Urothelium cell line (cell line): ENCODE results near the gene ZNF398.
"Not testable (repeated sequence)": the region's sequence is repeated elsewhere in the genome, so short reads cannot be mapped to it uniquely, and the experiment has no call there.

Experiments
- DNase-seq: peaks from one replicate; pipeline ENCODE4 v3.0.0; 2011; ENCODE audit warnings: low spot score, mixed read lengths
- FAIRE-seq: peaks from 2 replicates; lab custom pipeline; 2011; peaks lifted over from hg19 to GRCh38; lab: Jason Lieb, UNC

Gene ZNF398

GRCh38 chr7:149147072-149147751 is at the start of gene ZNF398:
Gene ZNF398 (plus strand): TSS chr7:149147453. CDS start chr7:149147743, 290 bp downstream.
- peak; percentile 70 for DNase-seq
- FAIRE-seq, result no peak

DNA sequence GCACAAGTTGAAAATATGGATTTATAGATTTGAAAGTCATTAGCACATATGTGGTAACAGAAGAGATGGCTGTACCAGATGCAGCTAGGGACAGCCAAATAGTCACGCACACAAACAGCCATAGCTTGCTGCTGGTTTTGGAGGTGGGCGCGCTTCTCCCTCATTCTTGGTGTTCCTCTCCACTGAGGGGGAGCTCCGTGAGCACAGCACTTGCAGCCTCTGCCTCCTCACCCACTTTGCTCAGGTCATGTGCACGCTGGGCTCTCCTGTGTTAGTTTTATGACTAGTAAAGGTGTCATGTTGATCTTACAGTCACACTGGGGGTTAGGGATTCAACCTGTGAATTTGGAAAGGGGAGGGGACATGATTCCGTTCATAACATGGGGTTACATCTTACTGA is 48.2 kb upstream of the ZNF398 start:
- FAIRE-seq, result no peak
- DNase-seq, result no peak

DNA sequence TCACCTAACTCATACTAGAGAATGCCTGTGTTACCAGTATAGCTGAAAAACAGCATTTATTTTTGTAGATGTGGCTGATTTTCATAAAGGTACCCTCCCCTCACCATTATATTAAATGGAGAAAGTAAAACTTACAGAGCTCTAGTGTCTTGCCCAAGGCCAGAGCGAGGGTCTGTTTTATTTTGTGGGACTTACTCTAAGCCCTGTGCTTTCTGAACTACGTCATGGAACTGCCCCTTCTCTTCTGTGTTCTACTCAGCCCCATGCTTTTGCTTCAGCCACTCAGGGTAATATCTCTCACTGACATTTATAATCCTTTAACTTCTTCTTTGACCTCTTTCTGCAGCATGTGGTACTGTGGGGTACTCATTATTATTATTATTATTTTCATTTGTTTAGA is 46.4 kb upstream of the ZNF398 start:
- no peak for FAIRE-seq
- DNase-seq, result no peak

DNA sequence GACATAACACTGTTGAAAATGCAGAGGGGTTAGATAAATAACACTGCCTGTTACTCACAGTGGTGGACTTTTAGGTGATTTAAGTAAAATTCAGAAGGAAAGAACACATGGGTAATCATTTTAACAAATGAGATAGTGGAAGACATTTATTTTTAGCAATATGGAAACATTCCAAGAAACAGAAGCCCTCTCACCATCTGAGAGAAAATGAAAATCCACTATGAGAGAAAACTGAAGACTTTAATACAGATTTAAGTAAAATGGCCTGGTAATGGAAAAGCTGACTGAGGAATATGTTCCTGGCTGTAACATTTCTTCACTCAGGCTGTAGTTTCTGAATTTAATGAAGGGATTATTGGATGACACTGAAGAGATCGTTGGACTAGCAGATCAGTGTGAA is 44.6 kb upstream of the ZNF398 start:
- DNase-seq (no peak), FAIRE-seq (no peak)

GRCh38 chr7:149103424-149103823 is 43.8 kb upstream of the ZNF398 start:
- no peak for DNase-seq
- FAIRE-seq, result no peak

GRCh38 chr7:149104214-149104613 is 43.0 kb upstream of the ZNF398 start:
- DNase-seq (no peak), FAIRE-seq (no peak)

DNA sequence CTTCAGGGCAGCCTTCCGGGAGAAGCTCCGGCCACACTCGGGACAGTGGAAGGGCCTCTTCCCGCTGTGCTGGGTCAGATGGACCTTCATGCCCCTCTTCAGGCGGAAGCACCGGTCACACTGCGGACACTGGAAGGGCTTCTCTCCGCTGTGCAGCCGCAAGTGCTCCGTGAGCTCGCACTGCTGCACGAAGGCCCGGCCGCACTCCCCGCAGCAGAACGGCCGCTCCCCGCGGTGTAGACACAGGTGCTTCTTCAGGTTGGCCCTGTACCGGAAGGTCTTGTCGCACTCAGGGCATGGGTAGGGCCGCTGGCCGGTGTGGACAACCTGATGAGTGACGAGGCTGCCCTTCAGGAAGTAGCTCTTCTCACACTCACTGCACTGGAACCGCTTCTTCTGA is 42.5 kb upstream of the ZNF398 start:
- FAIRE-seq (no peak), DNase-seq (no peak)

DNA sequence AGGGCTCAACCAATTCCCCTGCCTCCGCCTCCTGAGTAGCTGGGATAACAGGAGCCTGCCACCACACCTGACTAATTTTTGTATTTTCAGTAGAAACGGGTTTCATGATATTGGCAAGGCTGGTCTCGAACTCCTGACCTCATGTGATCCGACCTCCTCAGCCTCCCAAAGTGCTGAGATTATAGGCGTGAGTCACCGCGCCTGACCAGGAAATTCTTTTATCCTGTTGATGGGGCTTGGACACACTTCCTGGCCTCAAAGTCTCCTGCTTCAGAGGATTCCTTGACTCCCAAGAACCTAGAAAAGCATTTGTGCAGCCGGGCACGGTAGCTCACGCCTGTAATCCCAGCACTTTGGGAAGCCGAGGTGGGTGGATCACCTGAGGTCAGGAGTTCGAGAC is 37.3 kb upstream of the ZNF398 start:
- FAIRE-seq, result no peak
- DNase-seq, result no peak

DNA sequence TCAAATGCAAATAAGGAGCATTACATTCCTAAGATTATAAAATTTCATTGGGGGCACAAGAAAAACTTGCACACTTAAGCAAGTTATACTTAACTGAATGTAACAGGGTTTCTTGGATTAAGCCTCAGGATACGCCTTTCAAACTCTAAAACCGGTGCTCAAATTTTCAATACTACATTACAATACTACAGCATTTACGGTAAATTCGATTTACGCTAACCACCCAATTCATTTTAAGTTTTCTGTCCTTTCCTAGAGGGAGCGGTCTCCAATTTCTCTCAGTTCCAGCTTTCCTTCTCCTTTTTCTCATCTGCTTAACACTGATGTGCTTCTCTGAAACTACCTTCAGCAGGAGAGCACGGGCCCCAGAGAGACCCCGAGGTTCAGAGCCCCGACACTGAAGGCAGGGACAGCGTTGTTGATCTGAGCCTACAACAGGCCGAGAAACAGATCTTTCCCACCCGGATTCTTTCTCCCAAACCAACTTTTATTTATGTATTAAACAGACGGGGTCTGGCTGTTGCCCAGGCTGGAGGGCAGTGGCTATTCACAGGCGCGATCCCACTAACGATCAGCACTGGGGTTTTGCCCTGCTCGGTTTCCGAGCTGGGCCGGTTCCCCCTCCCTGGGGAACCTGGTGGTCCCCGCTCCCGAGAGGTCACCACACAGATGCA is 21.9 kb upstream of the ZNF398 start:
- FAIRE-seq (no peak), DNase-seq (no peak)

DNA sequence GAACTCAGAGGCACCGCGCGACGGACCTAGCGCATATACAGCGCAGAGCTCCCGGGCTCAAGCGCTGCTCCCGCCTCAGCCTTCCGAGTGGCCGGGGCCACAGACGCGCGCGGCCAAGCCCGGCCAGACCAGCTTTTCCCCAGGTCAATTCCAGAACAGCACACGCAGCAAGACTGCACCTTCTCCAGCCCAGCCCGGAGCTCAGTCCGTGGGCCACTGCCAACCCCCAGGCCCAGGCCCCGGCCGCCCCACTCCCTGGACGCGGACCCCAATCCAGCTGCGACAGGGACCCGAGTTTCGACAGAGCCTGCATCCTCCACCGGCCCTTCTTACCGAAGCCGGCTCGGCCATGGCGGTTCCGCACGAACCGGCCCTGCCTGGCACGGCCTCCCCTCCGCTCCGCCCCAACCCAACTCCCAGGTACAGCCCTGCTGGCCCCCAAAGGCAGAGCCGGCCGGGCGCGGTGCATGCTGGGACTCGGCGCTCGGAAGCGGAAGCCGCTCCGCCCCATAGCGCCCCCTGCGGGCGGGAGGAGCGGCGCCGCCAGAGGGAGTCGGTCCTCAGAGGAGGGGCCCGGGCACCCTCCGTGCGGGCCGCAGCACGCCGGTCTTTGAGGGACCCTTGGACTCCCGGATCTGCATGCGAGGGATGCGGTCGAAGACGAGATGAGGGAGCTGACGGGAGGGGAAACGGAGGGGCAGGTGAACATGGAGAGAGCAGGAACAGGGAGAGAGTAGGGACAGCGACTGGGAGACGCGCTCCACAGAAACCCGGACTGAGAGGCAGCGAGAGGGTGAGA is 21.2 kb upstream of the ZNF398 start, which contains the start of gene ZNF425:
Gene ZNF425 (minus strand): TSS at position 462 of the 799 bp plus-strand sequence. CDS start 111 bp downstream, at position 351.
- DNase-seq, result peak; percentile 77
- no peak for FAIRE-seq

DNA sequence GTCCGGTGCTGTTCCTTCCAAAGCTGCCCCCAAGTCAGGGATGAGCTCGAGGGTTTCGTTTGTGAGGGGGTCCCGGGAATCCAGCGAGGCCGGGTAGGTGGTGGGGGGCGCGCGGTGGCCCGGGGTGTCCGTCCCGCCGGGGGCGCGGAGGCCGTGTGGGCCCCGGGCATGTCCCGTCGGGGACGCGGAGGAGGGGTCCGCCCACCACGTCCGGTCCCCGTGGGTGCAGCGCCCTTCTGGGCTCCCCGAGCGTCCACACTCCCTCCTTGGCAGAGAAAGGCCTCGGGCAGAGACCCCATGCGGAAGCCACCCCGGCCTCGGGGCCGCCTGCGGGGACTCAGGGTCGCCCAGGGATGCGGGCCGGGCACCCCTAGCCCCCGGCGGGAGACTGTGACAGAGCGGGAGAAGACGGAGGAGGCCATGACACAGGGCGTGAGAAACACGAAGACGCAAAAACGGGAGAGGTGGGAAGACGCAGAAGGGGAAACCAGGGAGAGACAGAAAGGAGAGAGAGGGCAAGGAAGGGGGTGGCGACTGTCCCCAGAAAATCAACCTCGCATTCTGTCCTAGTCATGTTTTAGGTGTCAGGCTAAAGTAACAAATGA is 20.5 kb upstream of the ZNF398 start:
- FAIRE-seq, result no peak

GRCh38 chr7:149130572-149131198 is 16.6 kb upstream of the ZNF398 start:
- DNase-seq (no peak), FAIRE-seq (no peak)

More for the DNA sequence above, 20.5 kb upstream of the ZNF398 start:
- DNase-seq, result peak; percentile 32

DNA sequence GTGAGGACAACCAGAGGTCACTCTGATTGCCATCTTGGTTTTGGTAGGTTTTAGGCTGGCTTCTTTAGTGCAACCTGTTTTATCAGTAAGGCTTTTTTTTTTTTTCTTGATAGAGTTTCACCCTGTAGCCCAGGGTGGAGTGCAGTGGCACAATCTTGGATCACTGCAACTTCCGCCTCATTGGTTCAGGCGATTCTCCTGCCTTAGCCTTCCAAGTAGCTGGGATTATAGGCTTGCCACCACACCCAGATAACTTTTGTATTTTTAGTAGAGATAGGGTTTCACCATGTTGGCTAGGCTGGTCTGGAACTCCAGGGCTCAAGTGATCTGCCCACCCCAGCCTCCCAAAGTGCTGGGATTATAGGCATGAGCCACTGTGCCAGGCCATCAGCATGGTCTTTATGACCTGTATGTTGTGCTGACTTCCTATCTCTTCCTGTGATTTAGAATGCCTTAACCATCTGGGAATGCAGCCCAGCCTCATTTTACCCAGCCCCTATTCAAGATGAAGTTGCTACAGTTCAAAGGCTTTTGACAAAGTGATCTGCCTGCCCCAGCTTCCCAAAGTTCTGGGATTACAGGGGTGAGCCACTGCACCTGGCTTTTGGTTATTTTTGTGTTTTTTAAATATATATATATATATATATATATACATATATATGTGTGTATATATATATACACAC is 14.1 kb upstream of the ZNF398 start:
- FAIRE-seq (no peak), DNase-seq (no peak)

GRCh38 chr7:149136118-149136517 is 11.1 kb upstream of the ZNF398 start:
- no peak for FAIRE-seq
- DNase-seq, result no peak

- FAIRE-seq (no peak), DNase-seq (no peak)
These were observed 6.4 kb upstream of the ZNF398 start for GRCh38 chr7:149140831-149141230.

GRCh38 chr7:149141893-149142292 is 5.4 kb upstream of the ZNF398 start:
- DNase-seq, result no peak
- FAIRE-seq, result no peak

GRCh38 chr7:149144436-149144922 is 2.8 kb upstream of the ZNF398 start:
- not testable (repeated sequence) for FAIRE-seq, DNase-seq

- no peak for FAIRE-seq
- no peak for DNase-seq
These were observed 2.0 kb upstream of the ZNF398 start for GRCh38 chr7:149145031-149145845.
